Fibroblast of skin of scalp (primary cell): ENCODE measurements around the gene ZRANB1.
A peak's percentile ranks its signal among the peaks of the same experiment; 100 is the strongest.

Experiments used
- DNase-seq: peaks from one replicate; pipeline ENCODE4 v3.0.0-alpha.2; 2013

ZRANB1 gene

GRCh38 chr10:125006921-125007426 is 65.1 kb downstream of the ZRANB1 start:
- DNase-seq: peak; percentile 85

- no peak for DNase-seq
Observed at GRCh38 chr10:125007436-125007835, 65.5 kb downstream of the ZRANB1 start.

- no peak for DNase-seq
Observed at GRCh38 chr10:125008689-125009638, 67.0 kb downstream of the ZRANB1 start.

GRCh38 chr10:125009661-125010161 is 67.8 kb downstream of the ZRANB1 start:
- DNase-seq: no peak

- DNase-seq: no peak
Observed at GRCh38 chr10:125010362-125010761, 68.4 kb downstream of the ZRANB1 start.

- DNase-seq: no peak
Observed at GRCh38 chr10:125011171-125011925, 69.4 kb downstream of the ZRANB1 start.

GRCh38 chr10:125011926-125012705 is 70.2 kb downstream of the ZRANB1 start:
- DNase-seq: peak; percentile 76

- DNase-seq: no peak
Observed at GRCh38 chr10:125012851-125013528, 71.1 kb downstream of the ZRANB1 start.

GRCh38 chr10:125013529-125013872 is 71.6 kb downstream of the ZRANB1 start:
- no peak for DNase-seq

GRCh38 chr10:125014086-125014830 is 72.3 kb downstream of the ZRANB1 start:
- DNase-seq: no peak

GRCh38 chr10:125014836-125015355 is 73.0 kb downstream of the ZRANB1 start:
- no peak for DNase-seq

GRCh38 chr10:125015356-125015944 is 73.5 kb downstream of the ZRANB1 start:
- DNase-seq: no peak

- no peak for DNase-seq
Observed at GRCh38 chr10:125016123-125016522, 74.2 kb downstream of the ZRANB1 start.

GRCh38 chr10:125016611-125017202 is 74.8 kb downstream of the ZRANB1 start:
- no peak for DNase-seq

GRCh38 chr10:125017547-125018298 is 75.8 kb downstream of the ZRANB1 start:
- peak; percentile 29 for DNase-seq

- DNase-seq: no peak
Observed at GRCh38 chr10:125018576-125019143, 76.7 kb downstream of the ZRANB1 start.

- no peak for DNase-seq
Observed at GRCh38 chr10:125020386-125020785, 78.5 kb downstream of the ZRANB1 start.

GRCh38 chr10:125020871-125021270 is 78.9 kb downstream of the ZRANB1 start:
- DNase-seq: no peak
